ENCODE data around the gene SPOCK1. TPM values are rescaled to one million over a fixed set of nuclear protein-coding genes. Genes with fewer than 3 reads are reported as not detected.
A peak's percentile ranks its signal among the peaks of the same experiment; 100 is the strongest.

SPOCK1 gene
- total RNA-seq, 1 experiment from 2014 or later, result 9.8 TPM

GRCh38 chr5:137206030-137206715 lies 293.0 kb downstream of the SPOCK1 start:
- DNase-seq, result no peak
- H3K27me3 ChIP-seq (ENCODE audit: low read length), result no peaks in the 10 kb centered on the region
- no peak overlapping the region for H3K9ac ChIP-seq (ENCODE audit: low read length)
- no peaks in the 10 kb centered on the region for H4K20me1 ChIP-seq (ENCODE audit: low read length)
- no peaks in the 10 kb centered on the region for H3K9me2 ChIP-seq (replicated peaks; ENCODE audit: low read length)
- H3K79me2 ChIP-seq (ENCODE audit: low read length), result no peaks in the 10 kb centered on the region
- H3K4me1 ChIP-seq (ENCODE audit: insufficient read depth, low read length), result peaks cover 11% of the 10 kb centered on the region; the same call in 1 of the 2 replicates
- H3K4me2 ChIP-seq (ENCODE audit: low read length), result no peak overlapping the region
- no peak overlapping the region for H3K27ac ChIP-seq (ENCODE audit: low read length)
- no peaks in the 10 kb centered on the region for H3K36me3 ChIP-seq (ENCODE audit: low read depth, low read length)
- intact Hi-C loops (cut with micrococcal nuclease), result no loop called here
- H3K9me3 ChIP-seq (ENCODE audit: low read length), result no peaks in the 10 kb centered on the region
- H3K4me3 ChIP-seq (ENCODE audit: low read length), result no peak overlapping the region
- TF ChIP-seq EZH2 (IDR thresholded peaks at IDR 0.05; ENCODE audit: low read length, unreplicated experiment) (no peak), EZH2phosphoT487 (IDR thresholded peaks at IDR 0.05; ENCODE audit: borderline replicate concordance, low read length) (no peak)
- TF ChIP-seq, protein P1, sequence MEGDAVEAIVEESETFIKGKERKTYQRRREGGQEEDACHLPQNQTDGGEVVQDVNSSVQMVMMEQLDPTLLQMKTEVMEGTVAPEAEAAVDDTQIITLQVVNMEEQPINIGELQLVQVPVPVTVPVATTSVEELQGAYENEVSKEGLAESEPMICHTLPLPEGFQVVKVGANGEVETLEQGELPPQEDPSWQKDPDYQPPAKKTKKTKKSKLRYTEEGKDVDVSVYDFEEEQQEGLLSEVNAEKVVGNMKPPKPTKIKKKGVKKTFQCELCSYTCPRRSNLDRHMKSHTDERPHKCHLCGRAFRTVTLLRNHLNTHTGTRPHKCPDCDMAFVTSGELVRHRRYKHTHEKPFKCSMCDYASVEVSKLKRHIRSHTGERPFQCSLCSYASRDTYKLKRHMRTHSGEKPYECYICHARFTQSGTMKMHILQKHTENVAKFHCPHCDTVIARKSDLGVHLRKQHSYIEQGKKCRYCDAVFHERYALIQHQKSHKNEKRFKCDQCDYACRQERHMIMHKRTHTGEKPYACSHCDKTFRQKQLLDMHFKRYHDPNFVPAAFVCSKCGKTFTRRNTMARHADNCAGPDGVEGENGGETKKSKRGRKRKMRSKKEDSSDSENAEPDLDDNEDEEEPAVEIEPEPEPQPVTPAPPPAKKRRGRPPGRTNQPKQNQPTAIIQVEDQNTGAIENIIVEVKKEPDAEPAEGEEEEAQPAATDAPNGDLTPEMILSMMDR (conservative IDR thresholded peaks at IDR 0.05; ENCODE audit: low read depth, low read length), result no peak
- ChIA-PET POLR2A (ENCODE audit: unreplicated experiment) (interaction anchor here (0.6 kb wide), 1 partner anchor 996 kb away, joined by 3 read pairs; no protein-coding TSS in a partner anchor), CTCF (no interaction called here)
- BruUV-seq (replicated peaks), result no TSS peak
- ATAC-seq, result no peak
- no peaks in the 10 kb centered on the region for H3F3A ChIP-seq (ENCODE audit: low read length, unreplicated experiment)
- no peak overlapping the region for H2AFZ ChIP-seq (ENCODE audit: low read length)

- DNase-seq, result peak; percentile 4
- H3K27me3 ChIP-seq (ENCODE audit: low read length), result no peaks in the 10 kb centered on the region
- H3K9me3 ChIP-seq (ENCODE audit: low read length), result no peaks in the 10 kb centered on the region
- no peaks in the 10 kb centered on the region for H3F3A ChIP-seq (ENCODE audit: low read length, unreplicated experiment)
- no peaks in the 10 kb centered on the region for H4K20me1 ChIP-seq (ENCODE audit: low read length)
- POLR2A ChIA-PET (ENCODE audit: unreplicated experiment), result interaction anchor here (0.6 kb wide), 1 partner anchor 996 kb away, joined by 3 read pairs; no protein-coding TSS in a partner anchor
- ATAC-seq, result peak; percentile 35; the same call in 1 of the 2 replicates
- H3K4me1 ChIP-seq (ENCODE audit: insufficient read depth, low read length), result peaks cover 11% of the 10 kb centered on the region; the same call in 1 of the 2 replicates
- no peak overlapping the region for H2AFZ ChIP-seq (ENCODE audit: low read length)
- TF ChIP-seq, protein P1 (conservative IDR thresholded peaks at IDR 0.05; ENCODE audit: low read depth, low read length), result no peak
- TF ChIP-seq EZH2 (IDR thresholded peaks at IDR 0.05; ENCODE audit: low read length, unreplicated experiment) (no peak), EZH2phosphoT487 (IDR thresholded peaks at IDR 0.05; ENCODE audit: borderline replicate concordance, low read length) (no peak)
- intact Hi-C loops (cut with micrococcal nuclease), result no loop called here
- H3K9ac ChIP-seq (ENCODE audit: low read length), result no peak overlapping the region
- CTCF ChIA-PET, result no interaction called here
- no peak overlapping the region for H3K4me2 ChIP-seq (ENCODE audit: low read length)
- no peaks in the 10 kb centered on the region for H3K9me2 ChIP-seq (replicated peaks; ENCODE audit: low read length)
- no peaks in the 10 kb centered on the region for H3K36me3 ChIP-seq (ENCODE audit: low read depth, low read length)
- BruUV-seq (replicated peaks), result no TSS peak
- H3K4me3 ChIP-seq (ENCODE audit: low read length), result no peak overlapping the region
- H3K27ac ChIP-seq (ENCODE audit: low read length), result no peak overlapping the region
- H3K79me2 ChIP-seq (ENCODE audit: low read length), result no peaks in the 10 kb centered on the region
Observed at GRCh38 chr5:137205231-137206027, 293.7 kb downstream of the SPOCK1 start.
